Suprapubic skin (tissue), 3 donors: ENCODE measurements around the gene MFN2.
"Not testable (repeated sequence)": the region's sequence is repeated elsewhere in the genome, so short reads cannot be mapped to it uniquely, and the experiment has no call there.

Source experiments
- CTCF ChIP-seq, 2 donors: fragments of 200-600 bp in 1 of 2; fragments of 450-650 bp in 1 of 2; sonication (generic) in 1 of 2; IDR thresholded peaks; one replicate each; pipeline ENCODE4 v1.5.1; 2016 to 2019; ENCODE audit warnings: antibody characterized with exemption in 2 of 2, mild to moderate bottlenecking in 1 of 2, moderate library complexity in 1 of 2
- POLR2AphosphoS5 ChIP-seq, 3 donors: sonication (generic); formaldehyde crosslinking; IDR thresholded peaks; one replicate each; pipeline ENCODE4 v1.6.1; 2017; ENCODE audit warnings: antibody characterized with exemption in 3 of 3

GRCh38 chr1:12033441-12033840, 53.2 kb downstream of the MFN2 start:
- not testable (repeated sequence) for TF ChIP-seq POLR2AphosphoS5, CTCF (IDR thresholded peaks at IDR 0.05)
